HepG2 (cell line): ENCODE data around the gene SPSB1. TPM values are rescaled to one million over a fixed set of nuclear protein-coding genes. Genes with fewer than 3 reads are reported as not detected.

ENCODE experiments used
- ATAC-seq: fragments of 200-7000 bp; cut with Tn5 transposase; 3 replicates; pipeline ENCODE4 v1.9.1; 2020; ENCODE audit warnings: mild to moderate bottlenecking, moderate library complexity
- BruUV-seq: library from RNA; stranded (reverse); fragments of 400-500 nt; replicated peaks from 2 replicates; lab custom pipeline; 2021; lab: Mats Ljungman, UMichigan
- CTCF ChIA-PET: fragments of 300-600 bp; formaldehyde crosslinking; extraction: SDS; loops from one replicate; lab custom pipeline; 2021; ENCODE audit warnings: low total read pairs, inconsistent platforms, low intra/inter-chr PET ratio; lab: Yijun Ruan, JAX
- POLR2A ChIA-PET: fragments of 350-600 bp; sonication (Branson Sonifier 250); formaldehyde crosslinking; loops from one replicate; lab custom pipeline; 2020; ENCODE audit warnings: antibody characterized with exemption, inconsistent platforms; lab: Yijun Ruan, JAX
- DNase-seq: peaks from one replicate; pipeline ENCODE4 v3.0.0-alpha.2; 2015; ENCODE audit warnings: low spot score
- FAIRE-seq: peaks from 3 replicates; lab custom pipeline; 2011; peaks lifted over from hg19 to GRCh38; lab: Jason Lieb, UNC
- H2AFZ ChIP-seq: one replicate; pipeline ENCODE4 v1.6.1; 2011; ENCODE audit warnings: low read length, inconsistent platforms
- H3K27ac ChIP-seq: fragments of 300-600 bp; 3 replicates; pipeline ENCODE4 v1.8.0; 2011; ENCODE audit warnings: mixed run types, mild to moderate bottlenecking, mixed read lengths, low read length, inconsistent platforms; ENCODE audit not compliant: insufficient read depth; ENCODE audit errors: extremely low read length
- H3K27me3 ChIP-seq, 2 experiments: fragments of 200-600 bp in 1 of 2; 2 replicates in 1 of 2; 3 replicates in 1 of 2; pipeline versions ENCODE4 v1.6.0 to v1.8.0; 2011; ENCODE audit warnings: low read length in 2 of 2, mild to moderate bottlenecking in 2 of 2, moderate library complexity in 2 of 2, inconsistent platforms in 1 of 2; ENCODE audit not compliant: insufficient read depth in 2 of 2, control insufficient read depth in 1 of 2
- H3K36me3 ChIP-seq, 2 experiments: fragments of 200-600 bp in 1 of 2; replicated peaks in 1 of 2; 2 replicates in 1 of 2; 3 replicates in 1 of 2; pipeline versions ENCODE4 v1.5.1 to v1.8.0; 2011; ENCODE audit warnings: low read length in 2 of 2, inconsistent platforms in 1 of 2; ENCODE audit not compliant: insufficient read depth in 2 of 2, control insufficient read depth in 1 of 2
- H3K4me1 ChIP-seq: 2 replicates; pipeline ENCODE4 v1.5.1; 2012; ENCODE audit warnings: low read length, inconsistent platforms; ENCODE audit not compliant: insufficient read depth
- H3K4me2 ChIP-seq: 2 replicates; pipeline ENCODE4 v1.6.0; 2011; ENCODE audit warnings: low read depth, low read length, inconsistent platforms
- H3K4me3 ChIP-seq, 3 experiments: fragments of 200-600 bp in 1 of 3; sonication (generic), shearing (Covaris generic) in 1 of 3; replicated peaks in 1 of 3; 2 replicates each; pipeline ENCODE4 v1.5.1; 2011 to 2016; ENCODE audit warnings: low read length in 3 of 3, inconsistent platforms in 2 of 3, low read depth in 2 of 3, mild to moderate bottlenecking in 2 of 3, control low read depth in 1 of 3, mixed read lengths in 1 of 3; ENCODE audit not compliant: insufficient read depth in 1 of 3
- H3K79me2 ChIP-seq: one replicate; pipeline ENCODE4 v1.6.1; 2011; ENCODE audit warnings: low read length, inconsistent platforms; ENCODE audit not compliant: insufficient read depth
- H3K9ac ChIP-seq: 2 replicates; pipeline ENCODE4 v1.6.0; 2011; ENCODE audit warnings: mild to moderate bottlenecking, low read depth, low read length, inconsistent platforms; ENCODE audit not compliant: insufficient read depth
- H3K9me3 ChIP-seq: 2 replicates; pipeline ENCODE4 v1.5.1; 2012; ENCODE audit warnings: mild to moderate bottlenecking, low read length
- H4K20me1 ChIP-seq: 2 replicates; pipeline ENCODE4 v1.6.0; 2011; ENCODE audit warnings: inconsistent platforms, mild to moderate bottlenecking, low read length, moderate library complexity; ENCODE audit not compliant: insufficient read depth
- CBX5 ChIP-seq: sonication (generic); formaldehyde crosslinking; IDR thresholded peaks from 2 replicates; pipeline ENCODE4 v1.4.0; 2020; ENCODE audit warnings: missing genetic modification reagents, borderline replicate concordance
- ETV6 ChIP-seq: sonication (generic); formaldehyde crosslinking; conservative IDR thresholded peaks from 2 replicates; pipeline ENCODE4 v1.4.0; 2020; ENCODE audit warnings: missing genetic modification reagents
- SOX13 ChIP-seq, 3 experiments: fragments of 450-650 bp in 1 of 3; sonication (generic) in 1 of 3; formaldehyde crosslinking in 1 of 3; IDR thresholded peaks in 2 of 3; conservative IDR thresholded peaks in 1 of 3; 2 replicates each; pipeline versions ENCODE4 v1.5.0 to v1.6.1; 2016 to 2020; ENCODE audit warnings: antibody characterized with exemption in 1 of 3, mild to moderate bottlenecking in 1 of 3, missing compliant biosample characterization in 1 of 3, missing genetic modification reagents in 1 of 3, moderate library complexity in 1 of 3
- TCF12 ChIP-seq, 2 experiments: fragments of 450-650 bp in 1 of 2; sonication (generic) in 1 of 2; formaldehyde crosslinking in 1 of 2; IDR thresholded peaks; 2 replicates each; pipeline versions ENCODE4 v1.6.1 to v1.8.0; 2017 to 2022; ENCODE audit warnings: antibody characterized with exemption in 1 of 2, mild to moderate bottlenecking in 1 of 2, missing genetic modification reagents in 1 of 2, moderate library complexity in 1 of 2
- ZNF296 ChIP-seq: sonication (generic); formaldehyde crosslinking; conservative IDR thresholded peaks from 2 replicates; pipeline ENCODE4 v1.5.0; 2020; ENCODE audit warnings: mild to moderate bottlenecking, missing genetic modification reagents
- ZNF460 ChIP-seq: sonication (generic); formaldehyde crosslinking; IDR thresholded peaks from 2 replicates; pipeline ENCODE4 v1.5.1; 2020; ENCODE audit warnings: missing genetic modification reagents, mild to moderate bottlenecking, borderline replicate concordance
- ZNF788 ChIP-seq: sonication (generic); formaldehyde crosslinking; IDR thresholded peaks from 2 replicates; pipeline ENCODE4 v1.5.0; 2020; ENCODE audit warnings: mild to moderate bottlenecking, missing genetic modification reagents, borderline replicate concordance
- whole genome bisulfite sequencing: methylation state at CpG from one replicate; pipeline ENCODE4 v1.1.6; 2017; ENCODE audit warnings: low lambda C conversion rate; 5-methylcytosine and 5-hydroxymethylcytosine counted together
- in situ Hi-C: cut with HindIII; loops from 2 replicates; pipeline ENCODE4 v1.10.0; 2017; ENCODE audit warnings: low pct_unique_long_range_greater_than_20kb; ENCODE audit not compliant: extremely low pct_ligation_motif_present
- intact Hi-C: fragments of 100-400 bp; cut with micrococcal nuclease; formaldehyde crosslinking; loops from one replicate; pipeline ENCODE4 v1.10.0; 2022; ENCODE audit not compliant: unreplicated experiment
- polyA plus RNA-seq, 8 experiments: library from polyadenylated mRNA; depleted of rRNA in 3 of 8; stranded (reverse) in 7 of 8; unstranded in 1 of 8; fragments of >200 nt; fragmentation: Illumina TruSeq in 4 of 8; extraction: Trizol in 4 of 8; gene quantifications; 2 replicates each; pipeline versions ENCODE4 v1.2.1 to v1.2.3, GENCODE V29; 2011 to 2016; ENCODE audit warnings: low read depth in 4 of 8, missing spikeins in 1 of 8, mixed read lengths in 1 of 8; ENCODE audit not compliant: insufficient read depth in 1 of 8
- total RNA-seq, 5 experiments: library from RNA; depleted of rRNA; stranded (reverse); fragments of >200 nt; fragmentation: Illumina TruSeq; extraction: Trizol; gene quantifications; 2 replicates each; pipeline ENCODE4 v1.2.3, GENCODE V29; 2016; ENCODE audit warnings: low read depth in 1 of 5
- TF ChIP-seq, protein P1 (sequence below): sonication (generic); formaldehyde crosslinking; conservative IDR thresholded peaks from 2 replicates; pipeline ENCODE4 v1.8.0; 2022; ENCODE audit warnings: mild to moderate bottlenecking, moderate library complexity, missing genetic modification reagents
- TF ChIP-seq, protein P2 (sequence below): sonication (generic); formaldehyde crosslinking; IDR thresholded peaks from 2 replicates; pipeline ENCODE4 v1.8.0; 2022; ENCODE audit warnings: missing genetic modification reagents, mild to moderate bottlenecking, moderate library complexity, borderline replicate concordance
- TF ChIP-seq, protein P3 (sequence below): sonication (generic); formaldehyde crosslinking; IDR thresholded peaks from 2 replicates; pipeline ENCODE4 v1.4.0; 2020; ENCODE audit warnings: mild to moderate bottlenecking, missing genetic modification reagents

Gene SPSB1
- total and polyA plus RNA-seq, 2 of the 13 experiments (the other 11 are each of a cell fraction or from before 2014, with no cell fraction given): 5.0 to 8.0 TPM

DNA sequence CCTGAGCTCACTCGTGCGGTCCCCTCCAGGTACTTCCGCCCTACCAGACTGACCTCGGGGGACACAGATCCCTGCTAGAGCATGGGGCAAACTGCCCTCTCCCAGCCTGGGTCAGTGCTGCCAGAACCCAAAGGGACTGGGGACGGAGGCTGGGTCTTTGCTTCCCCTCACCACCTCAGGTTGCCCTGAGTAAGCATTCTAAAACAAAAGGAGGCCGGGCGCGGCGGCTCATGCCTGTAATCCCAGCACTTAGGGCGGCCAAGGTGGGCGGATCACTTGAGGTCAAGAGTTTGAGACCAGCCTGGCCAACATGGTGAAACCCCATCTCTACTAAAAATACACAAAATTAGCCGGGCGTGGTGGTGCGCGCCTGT, 108.4 kb downstream of the SPSB1 start:
- Histone ChIP-seq H3K4me1 (peaks cover 67% of the 10 kb centered on the region), H3K4me2 (peak overlapping the region; percentile 94), H4K20me1 (no peaks in the 10 kb centered on the region), H3K27ac (no peak overlapping the region), H2AFZ (no peak overlapping the region), H3K79me2 (no peaks in the 10 kb centered on the region), H3K27me3 (peaks cover 0 to 18% of the 10 kb centered on the region in 2 experiments; a peak in 4 of 5 replicates), H3K36me3 (no peaks in the 10 kb centered on the region), H3K4me3 (peak overlapping the region; percentile 32 to 75 (median 41)), H3K9me3 (no peaks in the 10 kb centered on the region), H3K9ac (peak overlapping the region; percentile 53)
- DNase-seq (no peak), ATAC-seq (peak; percentile 48; the same call in 2 of the 3 replicates), FAIRE-seq (no peak)
- POLR2A ChIA-PET: interaction anchor here (1.5 to 5.0 kb wide), 6 partner anchors 9 to 151 kb away, joined by 4 to 26 read pairs (median 12); no protein-coding TSS in a partner anchor
- intact Hi-C loops (loop anchor here (5.0 kb wide), 1 partner anchor 36 kb away; no protein-coding TSS in a partner anchor), in situ Hi-C loops (no loop called here)
- CTCF ChIA-PET: no interaction called here
- no TSS peak for BruUV-seq
- WGBS: 15% methylated on average over 10 of the region's 15 CpGs
- no peak for TF ChIP-seq ETV6 (CRISPR knock-in tag)
- TF ChIP-seq ZNF460 (CRISPR knock-in tag): 0 out of 2 replicates have a peak, but pooled peaks have one; percentile 19
- 0 out of 2 replicates have a peak, but pooled peaks have one; percentile 1 for TF ChIP-seq CBX5
- TF ChIP-seq, protein P1, sequence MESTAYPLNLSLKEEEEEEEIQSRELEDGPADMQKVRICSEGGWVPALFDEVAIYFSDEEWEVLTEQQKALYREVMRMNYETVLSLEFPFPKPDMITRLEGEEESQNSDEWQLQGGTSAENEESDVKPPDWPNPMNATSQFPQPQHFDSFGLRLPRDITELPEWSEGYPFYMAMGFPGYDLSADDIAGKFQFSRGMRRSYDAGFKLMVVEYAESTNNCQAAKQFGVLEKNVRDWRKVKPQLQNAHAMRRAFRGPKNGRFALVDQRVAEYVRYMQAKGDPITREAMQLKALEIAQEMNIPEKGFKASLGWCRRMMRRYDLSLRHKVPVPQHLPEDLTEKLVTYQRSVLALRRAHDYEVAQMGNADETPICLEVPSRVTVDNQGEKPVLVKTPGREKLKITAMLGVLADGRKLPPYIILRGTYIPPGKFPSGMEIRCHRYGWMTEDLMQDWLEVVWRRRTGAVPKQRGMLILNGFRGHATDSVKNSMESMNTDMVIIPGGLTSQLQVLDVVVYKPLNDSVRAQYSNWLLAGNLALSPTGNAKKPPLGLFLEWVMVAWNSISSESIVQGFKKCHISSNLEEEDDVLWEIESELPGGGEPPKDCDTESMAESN (CRISPR knock-in tag): no peak
- TF ChIP-seq, protein P2, sequence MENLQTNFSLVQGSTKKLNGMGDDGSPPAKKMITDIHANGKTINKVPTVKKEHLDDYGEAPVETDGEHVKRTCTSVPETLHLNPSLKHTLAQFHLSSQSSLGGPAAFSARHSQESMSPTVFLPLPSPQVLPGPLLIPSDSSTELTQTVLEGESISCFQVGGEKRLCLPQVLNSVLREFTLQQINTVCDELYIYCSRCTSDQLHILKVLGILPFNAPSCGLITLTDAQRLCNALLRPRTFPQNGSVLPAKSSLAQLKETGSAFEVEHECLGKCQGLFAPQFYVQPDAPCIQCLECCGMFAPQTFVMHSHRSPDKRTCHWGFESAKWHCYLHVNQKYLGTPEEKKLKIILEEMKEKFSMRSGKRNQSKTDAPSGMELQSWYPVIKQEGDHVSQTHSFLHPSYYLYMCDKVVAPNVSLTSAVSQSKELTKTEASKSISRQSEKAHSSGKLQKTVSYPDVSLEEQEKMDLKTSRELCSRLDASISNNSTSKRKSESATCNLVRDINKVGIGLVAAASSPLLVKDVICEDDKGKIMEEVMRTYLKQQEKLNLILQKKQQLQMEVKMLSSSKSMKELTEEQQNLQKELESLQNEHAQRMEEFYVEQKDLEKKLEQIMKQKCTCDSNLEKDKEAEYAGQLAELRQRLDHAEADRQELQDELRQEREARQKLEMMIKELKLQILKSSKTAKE (CRISPR knock-in tag): no peak
- no peak for TF ChIP-seq ZNF788 (CRISPR knock-in tag)
- no peak for TF ChIP-seq SOX13 (IDR thresholded peaks at IDR 0.05)
- peak in 1 of 2 experiments; percentile 11; a peak in 1 of 4 replicates for TF ChIP-seq SOX13 (CRISPR knock-in tag; conservative IDR thresholded peaks at IDR 0.05 in 1 of 2, IDR thresholded peaks at IDR 0.05 in 1 of 2)
- no peak for TF ChIP-seq ZNF296
- TF ChIP-seq, protein P3, sequence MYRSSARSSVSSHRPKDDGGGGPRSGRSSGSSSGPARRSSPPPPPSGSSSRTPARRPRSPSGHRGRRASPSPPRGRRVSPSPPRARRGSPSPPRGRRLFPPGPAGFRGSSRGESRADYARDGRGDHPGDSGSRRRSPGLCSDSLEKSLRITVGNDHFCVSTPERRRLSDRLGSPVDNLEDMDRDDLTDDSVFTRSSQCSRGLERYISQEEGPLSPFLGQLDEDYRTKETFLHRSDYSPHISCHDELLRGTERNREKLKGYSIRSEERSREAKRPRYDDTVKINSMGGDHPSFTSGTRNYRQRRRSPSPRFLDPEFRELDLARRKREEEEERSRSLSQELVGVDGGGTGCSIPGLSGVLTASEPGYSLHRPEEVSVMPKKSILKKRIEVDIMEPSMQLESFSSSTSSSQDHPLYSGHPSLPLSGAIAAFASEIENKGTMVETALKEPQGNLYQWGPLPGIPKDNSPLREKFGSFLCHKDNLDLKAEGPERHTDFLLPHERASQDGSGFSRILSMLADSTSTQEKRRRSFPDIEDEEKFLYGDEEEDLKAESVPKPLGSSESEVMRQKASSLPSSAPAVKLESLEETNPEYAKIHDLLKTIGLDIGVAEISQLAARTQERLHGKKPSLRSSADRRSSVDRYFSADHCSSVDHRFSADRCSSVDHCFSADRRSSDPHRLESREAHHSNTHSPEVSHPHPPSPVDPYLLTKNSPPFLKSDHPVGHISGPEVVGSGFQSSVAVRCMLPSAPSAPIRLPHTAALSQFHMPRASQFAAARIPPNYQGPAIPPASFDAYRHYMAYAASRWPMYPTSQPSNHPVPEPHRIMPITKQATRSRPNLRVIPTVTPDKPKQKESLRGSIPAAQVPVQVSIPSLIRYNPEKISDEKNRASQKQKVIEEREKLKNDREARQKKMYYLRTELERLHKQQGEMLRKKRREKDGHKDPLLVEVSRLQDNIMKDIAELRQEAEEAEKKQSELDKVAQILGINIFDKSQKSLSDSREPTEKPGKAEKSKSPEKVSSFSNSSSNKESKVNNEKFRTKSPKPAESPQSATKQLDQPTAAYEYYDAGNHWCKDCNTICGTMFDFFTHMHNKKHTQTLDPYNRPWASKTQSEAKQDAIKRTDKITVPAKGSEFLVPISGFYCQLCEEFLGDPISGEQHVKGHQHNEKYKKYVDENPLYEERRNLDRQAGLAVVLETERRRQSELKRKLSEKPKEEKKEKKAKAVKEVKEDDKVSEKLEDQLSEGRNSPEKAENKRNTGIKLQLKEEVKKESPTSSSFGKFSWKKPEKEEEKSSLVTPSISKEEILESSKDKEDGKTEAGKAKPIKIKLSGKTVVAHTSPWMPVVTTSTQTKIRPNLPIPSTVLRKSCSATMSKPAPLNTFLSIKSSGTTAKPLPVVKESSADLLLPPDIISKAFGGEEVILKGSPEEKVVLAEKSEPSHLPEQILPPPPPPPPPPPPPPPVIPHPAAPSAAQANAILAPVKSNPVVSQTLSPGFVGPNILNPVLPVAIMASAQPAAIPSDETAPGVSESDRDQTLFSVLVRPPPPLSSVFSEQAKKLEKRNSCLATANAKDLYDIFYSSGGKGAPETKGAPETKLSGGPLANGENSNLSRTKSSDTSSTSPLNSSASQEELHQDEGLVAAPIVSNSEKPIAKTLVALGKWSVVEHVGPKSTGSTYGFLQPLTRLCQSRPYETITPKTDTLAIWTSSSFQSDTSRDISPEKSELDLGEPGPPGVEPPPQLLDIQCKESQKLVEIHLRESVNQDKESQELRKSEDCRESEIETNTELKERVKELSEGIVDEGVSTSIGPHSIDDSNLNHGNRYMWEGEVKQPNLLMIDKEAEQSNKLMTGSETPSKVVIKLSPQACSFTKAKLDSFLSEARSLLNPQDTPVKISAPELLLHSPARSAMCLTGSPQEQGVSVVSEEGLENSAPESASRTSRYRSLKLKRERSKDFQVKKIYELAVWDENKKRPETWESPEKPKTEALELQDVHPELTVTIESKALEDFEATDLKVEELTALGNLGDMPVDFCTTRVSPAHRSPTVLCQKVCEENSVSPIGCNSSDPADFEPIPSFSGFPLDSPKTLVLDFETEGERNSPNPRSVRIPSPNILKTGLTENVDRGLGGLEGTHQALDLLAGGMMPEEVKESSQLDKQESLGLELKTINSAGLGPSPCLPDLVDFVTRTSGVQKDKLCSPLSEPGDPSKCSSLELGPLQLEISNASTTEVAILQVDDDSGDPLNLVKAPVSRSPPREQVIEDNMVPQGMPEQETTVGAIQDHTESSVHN (CRISPR knock-in tag): no peak
- TF ChIP-seq TCF12 (IDR thresholded peaks at IDR 0.05): no peak
- TF ChIP-seq TCF12 (CRISPR knock-in tag; IDR thresholded peaks at IDR 0.05): no peak
